Naive thymus-derived CD8-positive, alpha-beta T cell (primary cell): Measurements from ENCODE around the gene CHD1L. TPM values are rescaled to one million over a fixed set of nuclear protein-coding genes. Genes with fewer than 3 reads are reported as not detected.
"Not testable (repeated sequence)": the region's sequence is repeated elsewhere in the genome, so short reads cannot be mapped to it uniquely, and the experiment has no call there.

ENCODE experiments used
- ATAC-seq, 2 donors: fragments of 150-1000 bp; cut with Tn5 transposase in 1 of 2; sonication (Bioruptor Pico), chemical (Tn5 transposase) in 1 of 2; 1 replicate in 1 of 2; 2 replicates in 1 of 2; pipeline ENCODE4 v1.10.0; 2021; ENCODE audit warnings: mild to moderate bottlenecking in 2 of 2, moderate library complexity in 2 of 2
- POLR2A ChIA-PET: fragments of 350-600 bp; sonication (Branson Sonifier 250); formaldehyde crosslinking; loops from one replicate; lab custom pipeline; 2021; ENCODE audit warnings: antibody characterized with exemption; lab: Charles Lee
- DNase-seq, 10 donors: peaks; one replicate each; pipeline versions ENCODE4 v3.0.0 to v3.0.0-alpha.2; 2020 to 2022
- H3K27ac Mint-ChIP-seq, 10 donors: one replicate each; pipeline ENCODE4 v1.8.0; 2020 to 2022; ENCODE audit warnings: mild to moderate bottlenecking in 10 of 10, mixed read lengths in 10 of 10, moderate library complexity in 4 of 10, inconsistent platforms in 1 of 10
- H3K27me3 Mint-ChIP-seq, 5 donors: one replicate each; pipeline ENCODE4 v1.8.0; 2021 to 2022; ENCODE audit warnings: mixed read lengths in 5 of 5
- H3K36me3 Mint-ChIP-seq, 3 donors: one replicate each; pipeline ENCODE4 v1.8.0; 2020 to 2022; ENCODE audit warnings: mixed read lengths in 3 of 3, mild to moderate bottlenecking in 2 of 3, inconsistent platforms in 1 of 3
- H3K4me1 Mint-ChIP-seq, 4 donors: one replicate each; pipeline ENCODE4 v1.8.0; 2021 to 2022; ENCODE audit warnings: mixed read lengths in 4 of 4
- H3K4me3 Mint-ChIP-seq, 10 donors: one replicate each; pipeline ENCODE4 v1.8.0; 2020 to 2022; ENCODE audit warnings: mild to moderate bottlenecking in 10 of 10, mixed read lengths in 10 of 10, moderate library complexity in 6 of 10, inconsistent platforms in 1 of 10
- H3K9me3 Mint-ChIP-seq, 9 donors: one replicate each; pipeline ENCODE4 v1.8.0; 2020 to 2022; ENCODE audit warnings: mixed read lengths in 9 of 9, mild to moderate bottlenecking in 3 of 9, inconsistent platforms in 1 of 9, moderate library complexity in 1 of 9
- polyA plus RNA-seq, 3 donors: library from polyadenylated mRNA; unstranded; fragments of 300-500 nt; fragmentation: Illumina TruSeq; gene quantifications; one replicate each; pipeline ENCODE4 v1.2.3, GENCODE V29; 2021
- total RNA-seq, 8 experiments: library from RNA in 2 of 8; stranded (reverse) in 2 of 8; gene quantifications; one replicate each; pipeline ENCODE4 v1.2.3 and lab custom pipeline; 2021 to 2026

The CHD1L gene
- total and polyA plus RNA-seq, 5 experiments from 2014 or later: 17.6 to 38.5 (median 25.5) TPM

- Mint-ChIP-seq H3K27ac (peak overlapping the region in 1 of 10 donors; percentile 89), H3K4me3 (no peak overlapping the region), H3K36me3 (peaks cover 0 to 2% (median 0%) of the 10 kb centered on the region in 3 donors), H3K4me1 (peaks cover 0 to 6% (median 0%) of the 10 kb centered on the region in 4 donors), H3K27me3 (no peaks in the 10 kb centered on the region), H3K9me3 (no peaks in the 10 kb centered on the region)
- no peak for ATAC-seq
- no peak for DNase-seq
- POLR2A ChIA-PET: no interaction called here
These were observed 28.2 kb upstream of the CHD1L start for GRCh38 chr1:147214325-147214724.

GRCh38 chr1:147214842-147215539 lies 27.5 kb upstream of the CHD1L start:
- Mint-ChIP-seq H3K4me3 (no peak overlapping the region), H3K36me3 (no peaks in the 10 kb centered on the region), H3K27ac (no peak overlapping the region), H3K4me1 (peaks cover 0 to 6% (median 0%) of the 10 kb centered on the region in 4 donors), H3K27me3 (no peaks in the 10 kb centered on the region), H3K9me3 (no peaks in the 10 kb centered on the region)
- POLR2A ChIA-PET: no interaction called here
- no peak for DNase-seq
- ATAC-seq: no peak

DNA sequence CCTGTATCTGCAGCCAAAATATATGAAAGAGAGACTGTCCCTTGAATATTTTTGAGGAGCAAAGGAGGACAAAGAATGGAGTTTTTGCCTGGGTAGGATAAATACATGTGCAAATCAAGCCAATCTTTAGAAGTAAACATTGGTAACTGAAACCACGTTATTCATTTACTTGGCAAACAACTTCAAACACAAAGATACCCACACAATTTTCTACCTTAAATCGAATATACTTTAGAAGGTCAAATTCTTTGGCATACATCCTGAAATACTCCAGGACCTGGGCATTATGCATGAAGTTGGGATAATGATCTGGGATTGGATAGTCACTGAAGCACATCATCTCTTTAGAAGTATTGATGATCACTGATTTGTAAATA lies 27.0 kb upstream of the CHD1L start:
- ATAC-seq: no peak
- H3K36me3 Mint-ChIP-seq: no peaks in the 10 kb centered on the region
- H3K4me3 Mint-ChIP-seq: no peak overlapping the region
- no peaks in the 10 kb centered on the region for H3K27me3 Mint-ChIP-seq
- no peak for DNase-seq
- POLR2A ChIA-PET: no interaction called here
- peaks cover 0 to 6% (median 0%) of the 10 kb centered on the region in 4 donors for H3K4me1 Mint-ChIP-seq
- H3K27ac Mint-ChIP-seq: no peak overlapping the region
- no peaks in the 10 kb centered on the region for H3K9me3 Mint-ChIP-seq

DNA sequence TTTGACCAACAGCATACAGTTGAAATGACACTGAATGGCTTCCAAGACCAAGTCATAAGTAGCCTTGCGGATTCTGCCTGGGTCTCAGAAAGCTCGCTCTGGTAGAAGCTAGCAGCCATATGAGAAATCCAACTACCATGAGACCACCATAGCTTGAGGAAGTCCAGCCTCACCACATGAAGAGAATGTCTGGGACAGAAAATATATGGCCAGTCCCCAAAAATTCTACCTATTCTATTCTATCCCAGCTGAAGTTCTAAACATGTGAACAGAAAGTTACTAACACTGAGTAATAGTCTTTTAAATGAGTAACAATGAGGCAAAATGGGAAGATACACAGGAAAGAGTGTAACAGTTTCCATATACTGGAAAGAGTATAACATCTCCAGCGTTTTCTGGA lies 26.4 kb upstream of the CHD1L start:
- ATAC-seq (no peak), DNase-seq (no peak)
- H3K27ac Mint-ChIP-seq: no peak overlapping the region
- H3K9me3 Mint-ChIP-seq: no peaks in the 10 kb centered on the region
- H3K27me3 Mint-ChIP-seq: no peaks in the 10 kb centered on the region
- H3K4me3 Mint-ChIP-seq: no peak overlapping the region
- H3K36me3 Mint-ChIP-seq: no peaks in the 10 kb centered on the region
- H3K4me1 Mint-ChIP-seq: peaks cover 0 to 6% (median 0%) of the 10 kb centered on the region in 4 donors
- POLR2A ChIA-PET: no interaction called here

DNA sequence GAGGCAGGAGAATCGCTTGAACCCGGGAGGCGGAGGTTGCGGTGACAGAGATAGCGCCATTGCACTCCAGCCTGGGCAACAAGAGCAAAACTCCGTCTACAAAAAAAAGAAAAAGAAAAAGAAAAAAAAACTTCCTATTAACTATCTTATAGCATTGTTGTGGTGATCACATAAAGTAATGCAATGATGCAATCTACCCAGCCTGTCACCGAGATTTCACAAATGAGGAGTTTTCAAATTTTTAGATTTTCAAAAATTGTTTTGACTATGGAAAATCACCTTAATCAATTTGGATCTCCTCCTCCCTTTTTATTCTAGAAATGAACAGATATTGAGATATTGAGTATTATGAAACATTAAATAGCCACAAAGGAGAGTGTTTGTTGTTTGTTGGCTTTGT lies 25.3 kb upstream of the CHD1L start:
- Mint-ChIP-seq H3K4me3 (no peak overlapping the region), H3K4me1 (peaks cover 0 to 6% (median 0%) of the 10 kb centered on the region in 4 donors), H3K27ac (no peak overlapping the region), H3K36me3 (no peaks in the 10 kb centered on the region), H3K9me3 (no peaks in the 10 kb centered on the region), H3K27me3 (no peaks in the 10 kb centered on the region)
- ATAC-seq: no peak
- no peak for DNase-seq
- POLR2A ChIA-PET: no interaction called here

GRCh38 chr1:147218606-147219005 lies 23.9 kb upstream of the CHD1L start:
- Mint-ChIP-seq H3K36me3 (no peaks in the 10 kb centered on the region), H3K9me3 (no peaks in the 10 kb centered on the region), H3K27ac (no peak overlapping the region), H3K27me3 (no peaks in the 10 kb centered on the region), H3K4me1 (peaks cover 0 to 6% (median under 1%) of the 10 kb centered on the region in 4 donors), H3K4me3 (no peak overlapping the region)
- DNase-seq (no peak), ATAC-seq (no peak)
- POLR2A ChIA-PET: no interaction called here

GRCh38 chr1:147223740-147224615 lies 18.5 kb upstream of the CHD1L start:
- ATAC-seq: no peak
- Mint-ChIP-seq H3K27ac (peak overlapping the region in 4 of 10 donors; percentile 6 to 48 (median 36)), H3K27me3 (no peaks in the 10 kb centered on the region), H3K4me3 (peak overlapping the region in 9 of 10 donors; percentile 12 to 79 (median 53)), H3K9me3 (no peaks in the 10 kb centered on the region), H3K4me1 (peaks cover 10 to 22% (median 18%) of the 10 kb centered on the region in 4 donors), H3K36me3 (no peaks in the 10 kb centered on the region)
- POLR2A ChIA-PET: no interaction called here
- no peak for DNase-seq

DNA sequence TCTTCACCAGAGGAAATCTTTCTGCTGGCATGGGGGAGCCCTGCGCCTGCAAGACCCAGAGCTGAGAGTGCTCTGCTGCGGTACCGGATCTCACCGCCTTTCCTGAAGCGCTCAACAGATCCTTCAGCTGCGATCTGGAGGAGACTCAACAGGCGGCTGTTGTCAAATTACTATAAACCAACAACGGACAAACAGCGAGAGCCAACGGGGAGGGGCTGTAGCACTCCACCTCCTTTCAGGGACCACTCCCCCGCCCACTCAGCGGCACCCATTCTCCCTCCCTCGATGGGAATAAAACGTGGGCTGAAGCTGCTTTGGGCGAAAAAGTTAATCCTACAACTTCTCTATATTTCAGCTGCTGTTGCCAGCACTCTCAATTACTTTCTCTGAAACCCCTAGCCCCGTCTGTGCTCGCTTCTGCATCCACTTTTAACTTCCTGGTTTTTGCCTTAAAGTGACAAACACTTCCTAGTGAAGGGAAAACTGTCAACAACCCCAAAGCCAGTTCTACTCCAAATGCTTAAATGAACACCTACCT lies 17.2 kb upstream of the CHD1L start, which contains the start of gene FMO5:
FMO5 (minus strand) TSS at position 147 of the 538 bp plus-strand sequence. CDS start 310 bp downstream, outside the sequence.
- Mint-ChIP-seq H3K36me3 (no peaks in the 10 kb centered on the region), H3K27ac (peak within 1 kb of the TSS; percentile 41 to 95 (median 87)), H3K9me3 (no peaks in the 10 kb centered on the region), H3K4me3 (peak within 1 kb of the TSS; percentile 92 to 98 (median 96)), H3K27me3 (no peaks in the 10 kb centered on the region), H3K4me1 (peaks cover 10 to 22% (median 18%) of the 10 kb centered on the region in 4 donors)
- peak; percentile 15 to 68 (median 38) for DNase-seq
- POLR2A ChIA-PET: interaction anchor here (1.1 to 1.7 kb wide), 3 partner anchors 10 to 52 kb away, joined by 5 to 7 read pairs (median 6); partner anchors contain the start of gene CHD1L
- ATAC-seq: peak; percentile 98 to 99

GRCh38 chr1:147231032-147231431 lies 11.5 kb upstream of the CHD1L start:
- H3K36me3 Mint-ChIP-seq, H3K4me3 Mint-ChIP-seq, DNase-seq, H3K27ac Mint-ChIP-seq, H3K27me3 Mint-ChIP-seq, ATAC-seq, H3K4me1 Mint-ChIP-seq, POLR2A ChIA-PET, H3K9me3 Mint-ChIP-seq: not testable (repeated sequence)

DNA sequence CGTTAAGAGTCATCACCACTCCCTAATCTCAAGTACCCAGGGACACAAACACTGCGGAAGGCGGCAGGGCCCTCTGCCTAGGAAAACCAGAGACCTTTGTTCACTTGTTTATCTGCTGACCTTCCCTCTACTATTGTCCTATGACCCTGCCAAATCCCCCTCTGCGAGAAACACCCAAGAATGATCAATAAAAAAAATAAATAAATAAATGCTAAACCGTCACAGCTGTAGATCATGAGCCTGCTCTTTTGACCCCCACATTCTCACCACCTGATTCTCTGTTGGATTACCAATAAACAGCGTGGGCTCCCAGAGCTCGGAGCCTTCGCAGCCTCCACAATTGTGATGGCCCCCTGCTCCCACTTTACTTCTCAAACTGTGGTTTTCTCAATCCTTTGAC lies 8.6 kb upstream of the CHD1L start:
- H3K4me1 Mint-ChIP-seq, ATAC-seq, DNase-seq, H3K27ac Mint-ChIP-seq, H3K36me3 Mint-ChIP-seq, H3K9me3 Mint-ChIP-seq, POLR2A ChIA-PET, H3K4me3 Mint-ChIP-seq, H3K27me3 Mint-ChIP-seq: not testable (repeated sequence)

DNA sequence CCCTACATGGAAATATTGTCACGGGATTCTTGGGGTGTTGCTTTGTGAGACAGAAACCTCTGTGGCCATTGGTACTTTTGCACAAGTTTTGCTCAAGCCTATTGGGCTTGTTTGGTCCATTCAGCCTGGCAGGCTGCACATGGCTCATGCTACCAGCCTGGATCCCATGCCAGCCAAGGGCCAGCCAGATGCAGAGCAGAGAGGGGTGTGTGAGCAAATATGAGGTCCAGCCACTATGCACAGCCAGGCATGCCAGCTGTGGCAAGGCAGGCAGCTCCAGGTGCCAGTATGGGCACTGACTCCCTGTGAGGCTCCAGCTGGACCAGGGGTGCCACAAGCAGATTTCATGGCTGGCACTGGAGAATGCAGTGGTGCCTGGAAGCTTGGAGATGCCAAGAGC lies 6.7 kb upstream of the CHD1L start:
- Mint-ChIP-seq H3K36me3 (no peaks in the 10 kb centered on the region), H3K4me3 (no peak overlapping the region), H3K4me1 (no peaks in the 10 kb centered on the region), H3K27ac (no peak overlapping the region), H3K27me3 (peaks cover 0 to 10% (median 5%) of the 10 kb centered on the region in 5 donors), H3K9me3 (no peaks in the 10 kb centered on the region)
- no peak for ATAC-seq
- POLR2A ChIA-PET: no interaction called here
- no peak for DNase-seq

GRCh38 chr1:147236448-147236847 lies 6.0 kb upstream of the CHD1L start:
- no peak for DNase-seq
- Mint-ChIP-seq H3K4me3 (no peak overlapping the region), H3K27me3 (peaks cover 0 to 10% (median 5%) of the 10 kb centered on the region in 5 donors), H3K4me1 (no peaks in the 10 kb centered on the region), H3K27ac (no peak overlapping the region), H3K36me3 (no peaks in the 10 kb centered on the region), H3K9me3 (no peaks in the 10 kb centered on the region)
- no peak for ATAC-seq
- POLR2A ChIA-PET: no interaction called here
